HG02588 (cell line): Measurements from ENCODE around the gene PTRH2.
"Not testable (repeated sequence)": the region's sequence is repeated elsewhere in the genome, so short reads cannot be mapped to it uniquely, and the experiment has no call there.

ENCODE experiments used
- ATAC-seq: cut with Tn5 transposase; IDR thresholded peaks from one replicate; pipeline ENCODE4 v1.9.1; 2021; ENCODE audit warnings: mild to moderate bottlenecking, moderate library complexity; ENCODE audit not compliant: unreplicated experiment

Gene PTRH2

DNA sequence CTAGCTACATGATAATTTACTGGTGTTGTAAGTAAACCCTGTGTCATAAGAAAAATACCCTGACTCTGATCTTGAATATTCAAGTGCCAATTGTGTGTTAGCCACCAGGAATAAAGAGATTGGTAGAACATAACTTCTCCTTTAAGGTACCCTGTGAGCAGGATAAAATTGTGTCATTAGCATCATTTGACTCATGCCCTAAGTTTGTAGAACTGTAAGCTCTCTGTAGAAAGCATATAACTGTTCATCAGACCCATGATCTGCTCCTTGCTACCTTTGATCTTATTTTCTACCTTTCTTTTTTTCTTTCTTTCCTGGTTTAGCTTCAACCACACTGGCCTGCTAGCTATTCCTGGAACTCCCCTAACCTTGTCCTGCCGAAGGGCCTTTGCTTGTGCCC, 35.8 kb downstream of the PTRH2 start:
- ATAC-seq, result no peak

DNA sequence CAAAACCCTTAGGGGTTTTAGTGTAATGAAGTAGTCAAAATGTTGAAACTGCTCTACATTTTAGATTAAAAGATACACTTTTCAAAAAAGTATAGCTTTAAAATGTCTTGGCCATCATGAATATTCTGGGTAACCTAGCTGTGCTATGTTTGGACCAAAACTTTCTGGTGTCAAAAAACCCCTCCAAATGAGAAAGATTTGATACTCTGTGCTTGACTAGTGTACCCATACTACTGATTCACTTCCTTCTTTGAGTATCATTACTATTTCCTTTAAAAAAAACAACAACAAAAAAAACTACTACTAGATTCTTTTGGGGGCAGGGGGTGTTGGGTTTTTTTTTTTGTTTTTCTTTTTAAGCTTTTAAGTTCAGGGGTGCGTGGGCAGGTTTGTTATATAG, 37.3 kb downstream of the PTRH2 start:
- no peak for ATAC-seq

DNA sequence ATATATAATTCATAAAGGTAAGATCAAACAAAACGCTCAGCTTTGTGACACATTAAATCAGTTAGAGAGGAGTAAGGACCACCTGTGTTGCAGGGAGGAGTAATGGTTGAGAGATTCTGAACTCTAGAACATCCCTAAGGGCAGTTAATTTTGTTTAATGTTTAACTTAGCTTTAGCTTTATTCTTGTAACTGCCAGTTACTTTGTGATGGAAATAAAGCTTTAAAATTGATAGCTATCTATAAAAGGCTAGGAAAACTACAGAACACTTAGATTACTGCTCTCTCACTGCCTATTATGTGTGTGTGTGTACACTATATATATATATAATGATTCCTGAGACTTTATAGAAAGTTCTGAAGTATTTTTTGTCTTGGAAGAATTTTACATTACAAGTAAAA, 37.8 kb downstream of the PTRH2 start:
- ATAC-seq, result no peak

DNA sequence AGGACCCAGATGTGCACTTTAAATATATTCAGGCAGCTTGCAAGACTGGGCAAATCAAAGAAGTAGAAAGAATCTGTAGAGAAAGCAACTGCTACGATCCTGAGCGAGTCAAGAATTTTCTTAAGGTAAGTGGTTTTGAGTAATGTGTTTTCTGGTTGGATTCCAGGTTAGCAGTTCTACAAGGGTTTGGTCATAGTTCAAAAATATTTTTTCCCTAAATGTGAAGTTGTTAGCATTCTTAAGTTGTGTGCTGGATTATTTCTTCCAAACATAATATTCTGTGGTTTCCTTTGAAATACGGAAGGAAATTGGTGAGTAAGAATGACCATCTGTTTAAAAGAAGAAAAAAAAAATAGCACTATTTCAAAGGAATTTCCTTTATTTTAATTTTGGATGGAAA, 38.4 kb downstream of the PTRH2 start:
- ATAC-seq, result no peak

DNA sequence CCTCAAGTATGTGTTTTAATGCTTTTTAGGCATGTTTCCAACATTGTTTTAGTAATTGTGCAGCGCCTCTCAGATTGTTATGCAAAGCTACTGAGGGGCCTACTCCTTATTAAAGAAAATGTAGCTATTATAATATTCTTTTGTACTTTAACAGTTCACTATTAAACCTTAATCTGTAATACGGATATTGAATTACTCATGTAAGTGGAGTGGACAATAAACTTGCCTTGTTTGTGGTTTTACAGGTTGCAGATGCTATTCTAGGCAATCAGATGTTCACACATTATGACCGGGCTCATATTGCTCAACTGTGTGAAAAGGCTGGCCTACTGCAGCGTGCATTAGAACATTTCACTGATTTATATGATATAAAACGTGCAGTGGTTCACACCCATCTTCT, 41.0 kb downstream of the PTRH2 start:
- ATAC-seq, result no peak

DNA sequence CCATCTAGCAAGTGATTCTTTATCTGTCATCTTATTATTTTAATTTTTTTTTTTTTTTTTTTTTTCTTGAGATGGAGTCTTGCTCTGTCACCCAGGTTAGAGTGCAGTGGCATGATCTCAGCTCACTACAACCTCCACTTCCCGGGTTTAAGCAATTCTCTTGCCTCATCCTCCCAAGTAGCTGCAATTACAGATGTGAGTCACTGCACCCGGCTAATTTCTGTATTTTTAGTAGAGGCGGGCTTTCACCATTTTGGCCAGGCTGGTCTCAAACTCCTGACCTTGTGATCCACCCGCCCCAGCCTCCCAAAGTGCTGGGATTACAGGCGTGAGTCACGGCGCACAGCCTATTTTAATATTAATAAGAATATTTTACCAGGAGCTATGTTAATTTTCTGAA, 50.6 kb downstream of the PTRH2 start:
- ATAC-seq, result not testable (repeated sequence)

DNA sequence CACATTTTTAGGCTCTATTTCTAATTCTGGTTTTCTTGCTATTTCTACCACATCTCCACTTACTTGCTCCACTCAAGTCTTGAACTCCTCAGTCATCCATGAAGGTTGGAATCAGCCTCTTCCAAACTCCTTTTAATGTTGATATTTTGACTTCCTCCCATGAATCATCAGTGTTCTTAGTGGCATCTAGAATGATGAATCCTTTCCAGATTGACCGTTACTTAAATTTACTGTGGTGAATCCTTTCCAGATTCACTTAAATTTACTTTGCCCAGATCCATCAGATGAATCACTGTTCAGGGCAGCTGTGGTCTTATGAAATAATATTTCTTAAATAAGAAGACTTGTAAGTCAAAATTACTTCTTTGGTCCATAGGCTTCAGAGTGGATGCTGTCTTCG, 55.1 kb downstream of the PTRH2 start:
- ATAC-seq, result no peak

DNA sequence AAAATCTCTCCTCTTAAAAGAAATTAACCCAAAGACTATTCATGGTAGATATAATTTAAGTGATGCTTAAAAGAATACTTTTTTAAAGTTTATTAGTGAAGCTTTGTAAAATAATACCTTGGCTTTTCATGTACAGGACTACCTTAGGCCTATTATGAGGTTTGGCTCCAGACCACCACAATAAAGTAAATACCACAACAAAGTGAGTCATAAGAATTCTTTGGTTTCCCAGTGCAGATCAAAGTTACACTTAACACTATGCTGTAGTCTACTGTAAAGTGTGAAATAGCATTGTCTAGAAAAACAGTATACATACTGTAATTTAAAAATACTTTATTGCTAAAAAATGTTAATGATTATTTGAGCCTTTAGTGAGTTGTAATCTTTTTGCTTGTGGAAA, 55.9 kb downstream of the PTRH2 start:
- no peak for ATAC-seq

DNA sequence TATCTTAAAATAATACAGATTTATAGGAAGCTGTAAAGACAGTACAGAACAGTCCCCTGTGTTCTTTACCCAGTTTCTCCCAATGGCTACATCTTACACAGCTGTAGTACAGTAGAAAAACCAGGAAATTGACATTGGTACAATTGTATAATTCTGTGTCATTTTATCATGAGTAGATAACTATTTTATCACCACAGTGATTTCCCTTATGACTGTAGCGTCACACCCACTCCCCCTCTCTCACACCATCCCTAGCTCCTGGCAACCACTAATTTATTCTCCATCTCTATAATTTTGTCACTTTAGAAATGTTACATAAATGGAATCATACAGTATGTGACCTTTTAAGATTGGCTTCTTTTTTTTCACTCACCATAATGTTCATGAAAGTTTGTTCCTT, 56.6 kb downstream of the PTRH2 start:
- ATAC-seq, result no peak

DNA sequence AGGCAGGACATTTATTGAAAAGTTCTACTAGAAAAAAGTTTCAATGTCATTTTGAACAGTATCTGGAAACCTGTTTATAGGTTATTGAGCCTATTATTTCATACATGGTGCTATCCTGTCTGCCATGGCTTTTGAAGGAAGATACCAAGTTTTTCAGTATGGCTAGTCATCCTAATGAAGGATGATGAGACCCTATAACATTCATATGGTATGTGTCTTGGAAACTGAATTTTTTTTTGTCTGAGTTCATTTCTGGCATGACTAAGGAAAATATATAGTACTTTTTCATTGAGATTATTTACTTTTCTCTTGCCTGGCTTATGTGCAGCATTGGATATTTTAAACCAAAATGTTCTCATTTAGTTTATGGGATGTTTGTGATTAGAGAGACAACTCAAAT, 57.3 kb downstream of the PTRH2 start:
- ATAC-seq, result no peak
